ES-I3 (cell line): ENCODE results near the gene NDFIP1.
"Not testable (repeated sequence)": the region's sequence is repeated elsewhere in the genome, so short reads cannot be mapped to it uniquely, and the experiment has no call there.

Source experiments
- H3K36me3 ChIP-seq: 2 replicates; pipeline ENCODE4 v1.6.1; 2013; ENCODE audit warnings: mild to moderate bottlenecking, low read length, control low read depth, moderate library complexity; ENCODE audit not compliant: insufficient read depth
- H3K4me1 ChIP-seq: 2 replicates; pipeline ENCODE4 v1.6.1; 2013; ENCODE audit warnings: mild to moderate bottlenecking, control low read depth, low read length; ENCODE audit not compliant: insufficient read depth
- H3K9ac ChIP-seq: 2 replicates; pipeline ENCODE4 v1.6.1; 2013; ENCODE audit warnings: low read depth, mild to moderate bottlenecking, low read length, moderate library complexity
- H3K9me3 ChIP-seq: 2 replicates; pipeline ENCODE4 v1.6.1; 2013; ENCODE audit warnings: mild to moderate bottlenecking, low read length, moderate library complexity; ENCODE audit not compliant: control insufficient read depth, insufficient read depth

NDFIP1 gene

DNA sequence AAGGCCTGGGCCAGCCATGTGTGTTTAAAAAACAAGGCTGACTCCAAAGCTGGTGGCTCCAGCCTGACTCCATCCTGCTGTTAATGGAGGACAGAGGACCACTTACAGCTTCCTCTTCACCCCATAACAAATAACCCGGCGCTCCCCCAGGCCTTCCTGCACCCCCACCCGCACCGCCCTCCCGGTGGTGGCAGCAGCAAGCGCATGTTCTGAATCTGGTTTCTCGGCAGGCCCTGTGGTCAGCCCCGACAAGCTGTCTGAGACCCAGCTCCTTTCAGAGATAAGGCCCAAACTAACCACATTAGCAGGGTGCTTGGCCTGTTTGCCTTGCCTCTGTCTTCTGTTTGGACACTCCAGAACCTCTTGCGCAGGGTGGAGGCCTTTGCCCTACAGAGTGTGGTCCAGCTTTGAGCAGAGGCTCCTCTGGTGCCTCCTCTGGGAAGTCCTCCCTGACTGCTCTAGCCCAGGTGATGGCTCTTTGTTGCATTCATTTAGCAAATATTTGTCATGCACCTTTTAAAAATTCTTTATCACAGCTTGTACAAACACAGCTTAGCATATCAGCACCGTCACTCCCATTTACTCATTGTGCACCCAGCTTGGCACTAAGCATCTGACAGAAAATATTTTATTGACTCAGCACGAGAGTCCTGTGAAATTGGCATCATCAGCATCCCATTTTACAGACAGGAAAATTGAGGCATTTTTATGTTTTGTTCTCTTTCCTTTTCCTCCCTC lies 78.4 kb downstream of the NDFIP1 start:
- H3K4me1 ChIP-seq = peaks cover 21% of the 10 kb centered on the region
- H3K9me3 ChIP-seq = no peaks in the 10 kb centered on the region
- no peaks in the 10 kb centered on the region for H3K36me3 ChIP-seq
- H3K9ac ChIP-seq = no peak overlapping the region

DNA sequence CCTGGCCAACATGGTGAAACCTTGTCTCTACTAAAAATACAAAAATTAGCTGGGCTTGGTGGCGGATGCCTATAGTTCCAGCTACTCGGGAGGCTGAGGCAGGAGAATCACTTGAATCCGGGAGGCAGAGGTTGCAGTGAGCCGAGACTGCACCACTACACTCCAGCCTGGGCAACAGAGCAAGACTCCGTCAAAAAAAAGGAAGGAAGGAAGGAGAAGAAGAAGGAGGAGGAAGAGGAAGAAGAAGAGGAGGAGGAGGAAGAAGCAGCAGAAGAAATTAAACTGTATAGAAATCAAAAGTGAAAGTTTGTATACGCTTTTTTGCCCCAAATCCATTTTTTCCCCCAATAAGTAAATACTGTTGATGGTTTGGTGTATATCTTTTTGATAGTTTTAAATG lies 80.1 kb downstream of the NDFIP1 start:
- peaks cover 25% of the 10 kb centered on the region for H3K4me1 ChIP-seq
- not testable (repeated sequence) for H3K9ac ChIP-seq, H3K36me3 ChIP-seq, H3K9me3 ChIP-seq

DNA sequence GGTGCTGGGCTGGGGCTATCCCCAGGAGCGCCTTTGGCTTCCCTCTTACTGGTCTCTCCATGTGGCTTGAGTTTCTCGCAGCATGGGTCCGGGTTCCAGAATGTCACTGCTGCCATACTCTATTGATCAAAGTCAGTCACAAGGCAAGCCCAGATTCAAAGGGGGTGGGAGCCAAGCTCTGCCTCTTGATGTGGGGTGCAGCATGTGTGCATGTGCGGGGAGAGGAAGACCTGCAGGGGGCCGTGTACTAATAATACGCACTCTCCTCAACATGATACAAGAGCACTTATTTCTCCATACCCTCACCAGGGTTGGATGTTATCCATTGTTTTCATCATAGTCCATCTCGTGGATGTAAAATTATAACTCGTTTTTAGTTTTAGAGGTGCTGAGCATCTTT lies 81.2 kb downstream of the NDFIP1 start:
- Histone ChIP-seq H3K36me3 (no peaks in the 10 kb centered on the region), H3K9me3 (no peaks in the 10 kb centered on the region), H3K9ac (no peak overlapping the region), H3K4me1 (peaks cover 25% of the 10 kb centered on the region)

DNA sequence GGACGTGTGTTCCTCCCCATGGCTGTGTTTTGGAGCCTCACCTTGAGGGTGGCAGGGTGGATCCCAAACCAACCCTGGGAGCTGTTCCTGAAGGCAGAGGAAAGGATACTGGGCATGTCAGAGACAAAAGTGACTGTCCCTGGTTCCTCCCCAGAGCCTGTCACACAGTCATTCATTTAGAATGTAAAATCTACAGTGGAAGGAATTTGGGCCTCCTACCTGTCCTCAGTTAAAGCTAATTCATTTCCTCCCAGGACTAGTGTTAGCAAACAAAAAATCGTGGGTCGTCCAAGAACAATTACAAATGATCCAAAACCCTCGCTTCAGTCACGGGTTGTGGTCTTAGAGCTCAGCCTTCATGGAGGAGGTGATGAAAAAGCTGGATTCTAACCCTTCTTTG lies 83.2 kb downstream of the NDFIP1 start:
- no peaks in the 10 kb centered on the region for H3K9me3 ChIP-seq

DNA sequence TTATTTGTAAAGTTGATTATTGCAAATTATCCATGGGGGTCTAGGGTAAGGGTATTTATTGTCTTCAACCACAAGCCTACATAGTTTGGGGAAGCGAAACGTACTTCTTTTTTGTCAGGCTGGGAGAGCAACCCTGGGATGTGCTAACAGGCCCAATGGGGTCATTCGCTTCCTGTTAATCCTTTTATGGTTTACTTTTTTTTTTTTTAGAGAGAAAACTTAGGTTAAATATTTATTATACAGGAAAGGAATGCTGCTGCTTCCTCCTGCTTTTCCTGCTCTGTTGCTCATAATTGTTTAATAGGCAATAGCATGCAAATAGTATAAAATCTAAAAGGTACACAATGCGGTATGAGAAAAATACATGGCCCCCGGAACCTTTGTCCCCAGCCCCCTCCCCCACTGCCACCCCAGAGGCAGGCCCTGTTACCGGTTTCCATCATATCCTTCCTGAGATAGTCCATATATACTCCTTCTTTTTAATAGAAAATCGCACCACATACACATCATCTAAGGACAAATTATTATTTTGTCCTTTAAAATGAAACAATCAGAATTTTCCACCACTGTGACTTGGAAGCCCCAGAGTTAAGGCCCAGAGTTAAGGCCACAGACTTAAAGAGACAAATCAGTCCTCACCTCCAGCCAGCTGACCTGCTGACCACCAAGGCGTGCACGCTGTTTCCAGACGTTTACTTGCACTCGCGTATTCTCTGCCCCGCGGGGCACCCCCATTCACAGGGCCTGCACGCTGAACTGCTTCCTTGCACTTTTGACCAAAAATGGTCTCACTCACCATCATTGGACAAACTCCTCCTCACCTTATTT lies 83.9 kb downstream of the NDFIP1 start:
- Histone ChIP-seq H3K4me1 (peaks cover 20% of the 10 kb centered on the region), H3K36me3 (no peaks in the 10 kb centered on the region), H3K9ac (no peak overlapping the region), H3K9me3 (no peaks in the 10 kb centered on the region)

More for the DNA sequence above, 83.2 kb downstream of the NDFIP1 start:
- H3K9ac ChIP-seq = no peak overlapping the region
- H3K36me3 ChIP-seq = no peaks in the 10 kb centered on the region
- peaks cover 13% of the 10 kb centered on the region for H3K4me1 ChIP-seq

DNA sequence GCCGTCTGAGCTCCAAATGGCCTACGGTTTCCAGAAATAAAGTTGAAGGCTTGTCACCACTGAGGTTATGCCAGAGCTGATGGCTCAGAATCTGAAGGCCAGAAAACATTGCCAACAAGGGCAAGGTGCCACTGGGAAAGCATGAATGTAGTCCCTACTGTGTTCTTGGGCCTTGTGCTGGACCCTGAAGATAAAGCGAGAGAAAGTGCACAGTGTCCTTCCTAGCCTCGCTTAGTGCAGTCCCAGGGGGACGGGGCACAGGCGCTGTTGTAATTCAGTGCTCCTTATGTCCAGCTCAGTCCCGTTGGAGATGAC lies 84.5 kb downstream of the NDFIP1 start:
- no peaks in the 10 kb centered on the region for H3K36me3 ChIP-seq
- peaks cover 26% of the 10 kb centered on the region for H3K4me1 ChIP-seq
- no peaks in the 10 kb centered on the region for H3K9me3 ChIP-seq
- H3K9ac ChIP-seq = no peak overlapping the region

DNA sequence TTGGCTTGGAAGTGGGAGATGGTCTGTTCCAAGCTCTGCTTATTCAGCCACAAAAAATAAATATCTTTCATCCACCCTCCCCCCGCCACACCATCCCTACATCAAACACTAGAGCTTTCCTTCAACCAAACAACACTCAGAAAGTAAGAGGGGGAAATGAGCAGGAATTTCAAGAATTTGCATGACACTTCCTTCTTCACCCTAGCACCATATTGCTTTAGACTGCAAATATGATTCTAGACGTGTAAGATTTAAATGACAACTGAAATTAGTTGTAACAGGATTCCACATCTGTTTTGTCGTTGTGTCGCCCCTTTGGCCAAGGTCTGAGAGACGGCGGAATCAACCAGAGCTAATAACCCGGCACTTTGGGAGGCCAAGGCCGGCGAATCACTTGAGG lies 88.5 kb downstream of the NDFIP1 start:
- no peaks in the 10 kb centered on the region for H3K9me3 ChIP-seq
- H3K9ac ChIP-seq = no peak overlapping the region
- H3K4me1 ChIP-seq = peaks cover 20% of the 10 kb centered on the region
- H3K36me3 ChIP-seq = no peaks in the 10 kb centered on the region

DNA sequence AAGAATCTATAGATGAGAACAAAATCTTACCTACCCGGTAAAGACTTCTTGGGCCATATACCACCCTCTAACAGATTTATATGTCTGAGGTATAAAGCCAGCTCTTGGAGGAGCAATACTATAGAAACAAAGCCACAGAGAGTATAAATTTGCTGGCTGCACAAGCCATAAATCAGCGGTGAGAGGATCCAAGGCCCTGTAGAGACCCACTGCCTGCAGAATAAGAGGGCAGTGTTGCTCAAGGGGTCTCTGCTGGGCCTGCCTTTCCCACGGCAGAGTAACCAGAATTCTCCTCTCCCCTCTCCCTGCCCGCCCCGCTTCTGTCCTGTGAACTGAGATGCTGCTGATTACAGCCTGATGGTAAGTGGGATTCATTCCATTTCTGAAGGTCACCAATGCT lies 89.2 kb downstream of the NDFIP1 start:
- Histone ChIP-seq H3K9ac (no peak overlapping the region), H3K4me1 (peaks cover 17% of the 10 kb centered on the region), H3K9me3 (no peaks in the 10 kb centered on the region), H3K36me3 (no peaks in the 10 kb centered on the region)

DNA sequence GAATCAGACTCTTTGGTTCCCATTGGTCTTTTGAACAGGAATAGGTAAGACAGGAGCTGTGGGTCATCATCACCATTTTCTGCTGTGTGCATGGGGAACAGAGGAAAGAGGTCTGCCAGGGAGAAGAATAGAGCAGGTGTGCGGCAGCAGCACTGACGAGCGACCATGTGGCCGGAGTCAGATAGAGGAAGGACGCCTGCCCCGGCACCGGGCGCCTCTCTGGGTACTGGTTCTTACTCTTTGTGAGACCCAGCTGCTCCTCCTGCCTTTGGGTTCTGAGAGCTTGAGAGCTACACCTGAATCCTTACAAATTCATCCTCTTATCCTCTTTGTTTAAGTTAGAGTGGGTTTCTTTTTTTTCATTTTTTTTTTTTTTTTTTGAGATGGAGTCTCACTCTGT lies 90.8 kb downstream of the NDFIP1 start:
- Histone ChIP-seq H3K4me1 (peaks cover 17% of the 10 kb centered on the region), H3K9me3 (no peaks in the 10 kb centered on the region), H3K36me3 (no peaks in the 10 kb centered on the region), H3K9ac (no peak overlapping the region)

DNA sequence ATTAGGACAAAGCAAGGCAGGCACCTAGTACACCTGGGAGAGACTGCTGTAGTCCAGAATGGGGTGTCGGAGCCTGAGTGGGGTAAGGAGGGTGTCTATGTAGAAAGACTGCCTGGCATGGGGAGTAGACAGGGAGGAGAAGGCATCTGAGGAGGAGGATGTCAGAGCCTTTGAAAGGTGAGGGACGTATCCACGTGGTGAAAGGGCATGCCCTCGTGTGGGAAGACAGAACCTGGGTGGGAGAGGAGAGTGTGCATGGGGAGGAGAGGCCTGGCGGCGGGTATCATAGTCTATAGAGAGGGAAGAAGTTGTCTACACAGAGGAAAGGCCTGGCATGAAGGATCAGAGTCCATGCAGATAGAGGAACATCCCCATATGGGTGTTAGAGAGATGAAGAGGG lies 91.8 kb downstream of the NDFIP1 start:
- H3K36me3 ChIP-seq = no peaks in the 10 kb centered on the region
- H3K9me3 ChIP-seq = no peaks in the 10 kb centered on the region
- H3K4me1 ChIP-seq = peaks cover 17% of the 10 kb centered on the region
- no peak overlapping the region for H3K9ac ChIP-seq

DNA sequence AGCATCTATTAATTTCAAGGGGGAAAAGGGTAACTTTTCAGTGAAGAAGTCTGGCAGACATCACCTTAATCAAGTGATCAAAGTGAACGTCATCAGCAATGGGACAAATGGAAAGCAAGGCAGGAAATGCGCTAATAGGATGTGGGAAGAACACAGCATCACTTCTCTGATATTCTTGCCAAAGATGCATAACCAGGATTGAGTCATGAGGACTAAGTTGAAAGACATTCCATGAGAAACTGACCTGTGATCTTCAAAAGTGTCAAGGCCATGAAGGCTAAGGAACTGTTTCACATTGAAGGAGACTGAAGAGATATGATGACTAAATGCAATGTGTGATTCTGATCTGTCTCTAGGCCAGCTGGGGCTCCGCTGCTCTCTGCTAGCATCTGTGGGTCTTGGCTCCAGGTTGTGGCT lies 92.9 kb downstream of the NDFIP1 start:
- Histone ChIP-seq H3K9ac (no peak overlapping the region), H3K36me3 (no peaks in the 10 kb centered on the region), H3K9me3 (no peaks in the 10 kb centered on the region), H3K4me1 (peaks cover 17% of the 10 kb centered on the region)

DNA sequence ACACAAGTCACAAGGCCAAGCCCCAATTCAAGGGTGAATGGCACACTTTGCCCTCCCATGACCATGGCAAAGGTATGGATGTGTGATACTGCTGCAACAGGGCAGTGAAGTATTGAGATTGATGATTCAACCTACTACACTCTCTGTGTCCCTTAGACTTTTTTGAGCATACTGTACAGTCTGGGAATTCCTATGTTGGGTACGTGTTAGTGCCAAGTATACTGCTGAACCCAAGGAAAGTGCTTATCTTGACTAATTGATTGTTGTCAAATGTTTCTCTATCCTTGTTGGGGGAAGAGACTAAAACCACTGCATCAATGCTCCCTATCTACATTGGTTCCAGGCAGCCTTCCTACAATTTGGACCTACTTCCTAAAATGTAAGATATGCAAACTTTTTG lies 93.7 kb downstream of the NDFIP1 start:
- no peaks in the 10 kb centered on the region for H3K36me3 ChIP-seq
- H3K9ac ChIP-seq = no peak overlapping the region
- H3K4me1 ChIP-seq = peaks cover 9% of the 10 kb centered on the region
- no peaks in the 10 kb centered on the region for H3K9me3 ChIP-seq
